Tibial nerve (tissue), 4 donors: Measurements from ENCODE around the gene PYGL. TPM values are rescaled to one million over a fixed set of nuclear protein-coding genes. Genes with fewer than 3 reads are reported as not detected.
A peak's percentile ranks its signal among the peaks of the same experiment; 100 is the strongest.

Source experiments
- DNase-seq, 2 donors: peaks; one replicate each; pipeline ENCODE4 v3.0.0-alpha.2; 2019; ENCODE audit warnings: low spot score in 2 of 2
- H3K27ac ChIP-seq, 4 donors: fragments of 200-600 bp; sonication (generic) in 3 of 4; one replicate each; pipeline ENCODE4 v1.5.1; 2017 to 2019; ENCODE audit warnings: mild to moderate bottlenecking in 1 of 4
- H3K27me3 ChIP-seq, 2 donors: fragments of 200-600 bp; sonication (generic) in 1 of 2; one replicate each; pipeline versions ENCODE4 v1.5.1 to v1.6.0; 2017 to 2019
- H3K36me3 ChIP-seq, 3 donors: fragments of 200-600 bp; sonication (generic); one replicate each; pipeline ENCODE4 v1.5.1; 2018 to 2019
- H3K4me1 ChIP-seq, 4 donors: fragments of 200-600 bp; sonication (generic) in 3 of 4; one replicate each; pipeline ENCODE4 v1.5.1; 2017 to 2019
- H3K4me3 ChIP-seq, 4 donors: fragments of 200-600 bp; sonication (generic) in 3 of 4; one replicate each; pipeline ENCODE4 v1.5.1; 2017 to 2019; ENCODE audit warnings: mild to moderate bottlenecking in 1 of 4, moderate library complexity in 1 of 4
- H3K9me3 ChIP-seq, 4 donors: fragments of 200-600 bp; sonication (generic) in 3 of 4; one replicate each; pipeline ENCODE4 v1.5.1; 2017 to 2019
- EP300 ChIP-seq, 2 donors: sonication (generic); formaldehyde crosslinking; IDR thresholded peaks; one replicate each; pipeline ENCODE4 v1.6.1; 2017; ENCODE audit warnings: antibody characterized with exemption in 2 of 2, mild to moderate bottlenecking in 1 of 2
- POLR2A ChIP-seq, 2 donors: fragments of 450-650 bp; IDR thresholded peaks; one replicate each; pipeline ENCODE4 v1.6.1; 2017; ENCODE audit warnings: antibody characterized with exemption in 2 of 2, mild to moderate bottlenecking in 2 of 2, moderate library complexity in 2 of 2
- WGBS, 2 donors: methylation state at CpG; one replicate each; pipeline ENCODE4 v1.1.5; 2018; 5-methylcytosine and 5-hydroxymethylcytosine counted together
- total RNA-seq, 4 donors: library from RNA; depleted of rRNA; stranded (reverse); fragments of >200 nt; gene quantifications; one replicate each; pipeline ENCODE4 v1.1.0, GENCODE V29; 2016
- TF ChIP-seq, protein P1 (sequence below), 5 experiments: fragments of 200-600 bp in 3 of 5; fragments of 450-650 bp in 2 of 5; sonication (generic) in 3 of 5; IDR thresholded peaks; one replicate each; pipeline ENCODE4 v1.5.1; 2016 to 2019; ENCODE audit warnings: antibody characterized with exemption in 5 of 5, mild to moderate bottlenecking in 3 of 5, moderate library complexity in 2 of 5

The PYGL gene
- total RNA-seq, 4 donors from 2014 or later, result 50.0 to 112 (median 74.3) TPM

- H3K4me3 ChIP-seq, result peak overlapping the region in 3 of 4 donors; percentile 32 to 58 (median 52)
- no peaks in the 10 kb centered on the region for H3K9me3 ChIP-seq
- WGBS, 2 donors, result 0% methylated on average over 1 of the region's 1 CpG
- H3K36me3 ChIP-seq, result no peaks in the 10 kb centered on the region
- peaks cover 0 to 8% (median 6%) of the 10 kb centered on the region in 4 donors for H3K4me1 ChIP-seq
- no peak for DNase-seq
- H3K27ac ChIP-seq, result peak overlapping the region in 3 of 4 donors; percentile 61 to 72 (median 72)
- TF ChIP-seq, protein P1, sequence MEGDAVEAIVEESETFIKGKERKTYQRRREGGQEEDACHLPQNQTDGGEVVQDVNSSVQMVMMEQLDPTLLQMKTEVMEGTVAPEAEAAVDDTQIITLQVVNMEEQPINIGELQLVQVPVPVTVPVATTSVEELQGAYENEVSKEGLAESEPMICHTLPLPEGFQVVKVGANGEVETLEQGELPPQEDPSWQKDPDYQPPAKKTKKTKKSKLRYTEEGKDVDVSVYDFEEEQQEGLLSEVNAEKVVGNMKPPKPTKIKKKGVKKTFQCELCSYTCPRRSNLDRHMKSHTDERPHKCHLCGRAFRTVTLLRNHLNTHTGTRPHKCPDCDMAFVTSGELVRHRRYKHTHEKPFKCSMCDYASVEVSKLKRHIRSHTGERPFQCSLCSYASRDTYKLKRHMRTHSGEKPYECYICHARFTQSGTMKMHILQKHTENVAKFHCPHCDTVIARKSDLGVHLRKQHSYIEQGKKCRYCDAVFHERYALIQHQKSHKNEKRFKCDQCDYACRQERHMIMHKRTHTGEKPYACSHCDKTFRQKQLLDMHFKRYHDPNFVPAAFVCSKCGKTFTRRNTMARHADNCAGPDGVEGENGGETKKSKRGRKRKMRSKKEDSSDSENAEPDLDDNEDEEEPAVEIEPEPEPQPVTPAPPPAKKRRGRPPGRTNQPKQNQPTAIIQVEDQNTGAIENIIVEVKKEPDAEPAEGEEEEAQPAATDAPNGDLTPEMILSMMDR (IDR thresholded peaks at IDR 0.05), result no peak
- no peak for TF ChIP-seq EP300 (IDR thresholded peaks at IDR 0.05)
- TF ChIP-seq POLR2A (IDR thresholded peaks at IDR 0.05), result no peak
- H3K27me3 ChIP-seq, result no peaks in the 10 kb centered on the region
Observed at GRCh38 chr14:50859296-50859624, 85.0 kb downstream of the PYGL start.

DNA sequence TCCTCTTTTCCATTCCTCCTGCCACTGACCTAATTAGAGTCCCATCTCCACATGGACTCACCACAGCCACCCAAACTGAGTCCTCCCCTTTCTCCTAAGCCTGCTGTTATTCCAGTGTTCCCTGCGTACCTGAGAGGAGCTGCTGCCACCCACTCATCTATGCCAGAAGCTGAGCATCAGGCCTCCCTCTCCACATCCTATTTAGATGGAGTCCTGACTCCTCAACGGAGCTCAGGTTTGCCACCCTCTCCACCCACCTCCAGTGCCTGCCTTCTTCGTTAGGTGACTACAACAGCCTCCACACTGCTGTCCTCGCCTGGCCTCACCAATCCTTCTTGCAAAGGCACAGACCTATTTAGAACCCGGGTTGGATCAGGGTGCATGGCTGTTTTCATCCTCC is 87.6 kb downstream of the PYGL start:
- WGBS, 2 donors, result 91 to 92% methylated on average over 5 of the region's 5 CpGs
- DNase-seq, result no peak
- TF ChIP-seq EP300 (IDR thresholded peaks at IDR 0.05) (no peak), POLR2A (IDR thresholded peaks at IDR 0.05) (no peak)
- TF ChIP-seq, protein P1 (IDR thresholded peaks at IDR 0.05), result no peak
- Histone ChIP-seq H3K36me3 (no peaks in the 10 kb centered on the region), H3K27ac (no peak overlapping the region), H3K4me3 (no peak overlapping the region), H3K27me3 (no peaks in the 10 kb centered on the region), H3K4me1 (peaks cover 0 to 8% (median 6%) of the 10 kb centered on the region in 4 donors), H3K9me3 (no peaks in the 10 kb centered on the region)

GRCh38 chr14:50855558-50855957 is 88.7 kb downstream of the PYGL start:
- Histone ChIP-seq H3K36me3 (no peaks in the 10 kb centered on the region), H3K27ac (no peak overlapping the region), H3K27me3 (no peaks in the 10 kb centered on the region), H3K4me1 (peaks cover 0 to 8% (median 6%) of the 10 kb centered on the region in 4 donors), H3K9me3 (no peaks in the 10 kb centered on the region), H3K4me3 (no peak overlapping the region)
- no peak for TF ChIP-seq EP300 (IDR thresholded peaks at IDR 0.05)
- no peak for TF ChIP-seq POLR2A (IDR thresholded peaks at IDR 0.05)
- TF ChIP-seq, protein P1 (IDR thresholded peaks at IDR 0.05), result no peak
- no peak for DNase-seq
- 42 to 48% methylated on average over 1 of the region's 1 CpG for WGBS, 2 donors

Other genes starting within 250 kb of the PYGL start
- 10 to 100 TPM; 24.1 to 35.7 (median 30.7) TPM for gene NIN, start 113.3 kb downstream of the PYGL start, total RNA-seq
- gene ABHD12B, start 72.4 kb downstream of the PYGL start, total RNA-seq, result not detected
- gene TRIM9, start 150.6 kb upstream of the PYGL start, total RNA-seq, result 1 to 10 TPM in 3 of 4 donors, under 1 TPM in 1; 0.87 to 5.9 (median 4.9) TPM